Upper lobe of left lung (tissue), 4 donors: ENCODE measurements around the gene ATP9A.
"Not testable (repeated sequence)": the region's sequence is repeated elsewhere in the genome, so short reads cannot be mapped to it uniquely, and the experiment has no call there.

Experiments used
- EP300 ChIP-seq, 4 donors: sonication (generic); formaldehyde crosslinking; IDR thresholded peaks; one replicate each; pipeline ENCODE4 v1.5.1; 2017; ENCODE audit warnings: antibody characterized with exemption in 4 of 4, control low read depth in 2 of 4
- POLR2A ChIP-seq, 4 donors: fragments of 450-650 bp; IDR thresholded peaks; one replicate each; pipeline ENCODE4 v1.5.1; 2016 to 2017; ENCODE audit warnings: antibody characterized with exemption in 4 of 4, mild to moderate bottlenecking in 2 of 4

DNA sequence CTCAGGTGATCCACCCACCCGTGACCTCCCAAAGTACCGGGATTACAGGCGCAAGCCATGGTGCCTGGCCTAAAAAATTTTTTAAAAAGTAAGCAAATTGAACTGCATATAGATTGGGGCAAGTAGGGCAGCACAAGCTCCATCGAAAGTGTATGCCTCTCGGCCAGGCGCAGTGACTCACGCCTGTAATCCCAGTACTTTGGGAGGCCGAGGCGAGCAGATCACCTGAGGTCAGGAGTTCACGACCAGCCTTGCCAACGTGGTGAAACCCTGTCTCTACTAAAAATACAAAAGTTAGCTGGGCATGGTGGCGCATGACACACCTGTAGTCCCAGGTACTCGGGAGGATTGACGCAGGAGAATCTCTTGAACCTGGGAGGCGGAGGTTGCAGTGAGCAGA is 29.9 kb downstream of the ATP9A start:
- not testable (repeated sequence) for TF ChIP-seq EP300, POLR2A (IDR thresholded peaks at IDR 0.05)
